Measurements from ENCODE around the gene OR5A1.
"Not testable (repeated sequence)": the region's sequence is repeated elsewhere in the genome, so short reads cannot be mapped to it uniquely, and the experiment has no call there.

OR5A1 gene

GRCh38 chr11:59436169-59436568 is at the start of gene OR5A1:
Gene OR5A1, plus strand, starts transcription at chr11:59436469. Its CDS starts 6,700 bp downstream, at chr11:59443169.
- no peak for DNase-seq

GRCh38 chr11:59394186-59394585 is 42.1 kb upstream of the OR5A1 start:
- DNase-seq = no peak

- no peak for DNase-seq
These were observed 35.6 kb upstream of the OR5A1 start for GRCh38 chr11:59400461-59401261.

GRCh38 chr11:59401262-59401552 is 35.1 kb upstream of the OR5A1 start:
- DNase-seq = no peak

GRCh38 chr11:59403546-59403945 is 32.7 kb upstream of the OR5A1 start:
- no peak for DNase-seq

- no peak for DNase-seq
These were observed 22.6 kb upstream of the OR5A1 start for GRCh38 chr11:59413646-59414045.

GRCh38 chr11:59415111-59415510 is 21.2 kb upstream of the OR5A1 start:
- no peak for DNase-seq

GRCh38 chr11:59416613-59417012 is 19.7 kb upstream of the OR5A1 start:
- no peak for DNase-seq

GRCh38 chr11:59417023-59417422 is 19.2 kb upstream of the OR5A1 start:
- no peak for DNase-seq

GRCh38 chr11:59418156-59418555 is 18.1 kb upstream of the OR5A1 start:
- DNase-seq = no peak

- no peak for DNase-seq
These were observed 12.4 kb upstream of the OR5A1 start for GRCh38 chr11:59423835-59424234.

GRCh38 chr11:59425131-59425530 is 11.1 kb upstream of the OR5A1 start:
- no peak for DNase-seq

- no peak for DNase-seq
These were observed 9.8 kb upstream of the OR5A1 start, which contains the start of gene OR5A2 for GRCh38 chr11:59426361-59427067. Gene OR5A2, minus strand, starts transcription at chr11:59426413. Its CDS starts 3,460 bp downstream, at chr11:59422953.

GRCh38 chr11:59427068-59427382 is 9.2 kb upstream of the OR5A1 start:
- no peak for DNase-seq

- DNase-seq = no peak
These were observed 6.2 kb upstream of the OR5A1 start for GRCh38 chr11:59429924-59430516.

GRCh38 chr11:59437770-59438169 is 1.5 kb downstream of the OR5A1 start:
- DNase-seq = no peak

GRCh38 chr11:59445624-59446023 is 9.4 kb downstream of the OR5A1 start:
- not testable (repeated sequence) for DNase-seq

GRCh38 chr11:59448484-59448883 is 12.2 kb downstream of the OR5A1 start:
- no peak for DNase-seq

GRCh38 chr11:59456661-59457060 is 20.4 kb downstream of the OR5A1 start, which contains the start of gene OR4D6:
Gene OR4D6, plus strand, starts transcription at chr11:59456961. Its CDS starts 0 bp downstream, at chr11:59456961.
- DNase-seq = no peak

GRCh38 chr11:59459916-59460315 is 23.6 kb downstream of the OR5A1 start:
- DNase-seq = no peak

GRCh38 chr11:59463190-59463641 is 26.9 kb downstream of the OR5A1 start:
- no peak for DNase-seq

GRCh38 chr11:59473015-59473414 is 36.7 kb downstream of the OR5A1 start, which contains the start of gene OR4D10:
Gene OR4D10, plus strand, starts transcription at chr11:59473315. Its CDS starts 4,115 bp downstream, at chr11:59477430.
- no peak for DNase-seq

GRCh38 chr11:59475176-59475575 is 38.9 kb downstream of the OR5A1 start:
- no peak for DNase-seq

- DNase-seq = no peak
These were observed 43.6 kb downstream of the OR5A1 start for GRCh38 chr11:59479906-59480305.

Data from NCI-H187 (cell line).